GM18867 (cell line): ENCODE data around the gene VAMP8.
"Not testable (repeated sequence)": the region's sequence is repeated elsewhere in the genome, so short reads cannot be mapped to it uniquely, and the experiment has no call there.

ENCODE experiments used
- ATAC-seq: cut with Tn5 transposase; IDR thresholded peaks from one replicate; pipeline ENCODE4 v1.9.1; 2021; ENCODE audit warnings: mild to moderate bottlenecking, moderate library complexity; ENCODE audit not compliant: unreplicated experiment

The VAMP8 gene

GRCh38 chr2:85577386-85578242 is at the start of gene VAMP8:
TSS of gene VAMP8 (plus strand) at chr2:85577586. CDS start at chr2:85577647, 61 bp downstream.
- ATAC-seq = peak; percentile 79

DNA sequence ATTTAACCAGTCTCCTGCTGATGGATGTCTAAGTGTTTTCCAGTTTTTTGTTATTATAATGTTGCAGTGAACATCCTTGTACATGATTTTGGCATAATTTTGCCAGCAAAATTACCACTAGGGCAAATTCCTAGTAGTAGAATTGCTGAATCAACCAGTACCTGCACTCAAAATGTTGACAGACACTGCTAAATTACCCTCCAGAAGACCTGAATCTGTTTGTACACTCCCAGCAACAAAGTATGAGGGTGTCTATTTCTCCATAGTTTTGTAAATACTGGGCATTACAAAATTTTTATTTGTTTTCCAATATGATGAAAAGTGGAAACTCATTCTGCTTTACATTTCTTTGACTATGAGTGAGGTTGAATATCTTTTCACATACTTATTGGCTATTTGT is 49.6 kb upstream of the VAMP8 start:
- no peak for ATAC-seq

DNA sequence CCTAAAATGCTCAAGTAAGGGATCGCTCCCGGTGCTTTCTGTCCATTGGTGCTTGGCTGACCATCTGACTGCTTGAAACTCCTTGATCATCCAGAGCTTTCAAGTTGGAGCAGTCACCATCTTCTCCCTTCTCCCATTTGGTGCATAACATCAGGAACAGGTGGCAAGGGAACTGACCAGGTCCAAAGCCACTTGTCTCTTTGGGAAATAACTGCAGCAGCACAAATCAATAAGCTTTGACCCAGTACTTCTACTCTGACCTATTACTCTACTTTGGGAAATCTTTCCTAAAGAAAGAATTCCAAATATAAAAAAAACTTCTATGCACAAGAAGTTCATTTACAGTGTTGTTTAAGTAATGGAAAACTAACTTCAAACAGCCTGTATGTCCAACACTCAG is 49.0 kb upstream of the VAMP8 start:
- ATAC-seq = no peak

DNA sequence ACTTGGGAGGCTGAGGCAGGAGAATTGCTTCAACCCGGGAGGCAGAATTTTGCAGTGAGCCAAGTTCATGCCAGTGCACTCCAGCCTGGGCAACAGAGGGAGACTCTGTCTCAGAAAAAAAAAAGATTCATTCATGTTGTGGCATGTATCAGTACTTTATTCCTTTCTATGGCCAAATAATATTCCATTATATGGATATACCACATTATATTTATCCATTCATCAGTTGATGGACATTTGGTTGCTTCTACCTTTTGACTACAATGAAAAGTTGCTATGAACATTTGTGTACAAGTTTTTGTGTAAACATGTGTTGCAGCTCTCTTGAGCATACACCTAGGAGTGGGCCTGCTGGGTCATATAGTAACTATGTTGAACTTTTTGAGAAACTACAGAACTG is 47.6 kb upstream of the VAMP8 start:
- ATAC-seq = no peak

DNA sequence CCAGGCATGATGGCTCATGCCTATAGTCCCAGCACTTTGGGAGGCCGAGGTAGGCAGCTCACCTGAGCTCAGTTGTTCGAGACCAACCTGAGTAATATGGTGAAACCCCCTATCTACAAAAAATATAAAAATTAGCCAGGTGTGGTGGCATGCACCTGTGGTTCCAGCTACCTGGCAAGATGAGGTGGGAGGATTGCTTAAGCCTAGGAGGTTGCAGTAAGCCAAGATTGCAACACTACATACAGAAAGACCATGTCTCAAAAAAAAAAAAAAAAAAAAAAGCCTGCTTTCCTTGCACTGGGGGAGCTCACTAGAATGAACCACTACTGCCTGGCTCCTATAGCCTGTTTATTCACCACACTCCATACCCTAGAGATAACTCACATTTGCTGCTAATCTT is 45.8 kb upstream of the VAMP8 start:
- ATAC-seq = no peak

- no peak for ATAC-seq
These were observed 43.3 kb upstream of the VAMP8 start for GRCh38 chr2:85534099-85534498.

GRCh38 chr2:85534881-85535280 is 42.5 kb upstream of the VAMP8 start:
- no peak for ATAC-seq

- ATAC-seq = no peak
These were observed 40.9 kb upstream of the VAMP8 start for GRCh38 chr2:85536479-85536878.

DNA sequence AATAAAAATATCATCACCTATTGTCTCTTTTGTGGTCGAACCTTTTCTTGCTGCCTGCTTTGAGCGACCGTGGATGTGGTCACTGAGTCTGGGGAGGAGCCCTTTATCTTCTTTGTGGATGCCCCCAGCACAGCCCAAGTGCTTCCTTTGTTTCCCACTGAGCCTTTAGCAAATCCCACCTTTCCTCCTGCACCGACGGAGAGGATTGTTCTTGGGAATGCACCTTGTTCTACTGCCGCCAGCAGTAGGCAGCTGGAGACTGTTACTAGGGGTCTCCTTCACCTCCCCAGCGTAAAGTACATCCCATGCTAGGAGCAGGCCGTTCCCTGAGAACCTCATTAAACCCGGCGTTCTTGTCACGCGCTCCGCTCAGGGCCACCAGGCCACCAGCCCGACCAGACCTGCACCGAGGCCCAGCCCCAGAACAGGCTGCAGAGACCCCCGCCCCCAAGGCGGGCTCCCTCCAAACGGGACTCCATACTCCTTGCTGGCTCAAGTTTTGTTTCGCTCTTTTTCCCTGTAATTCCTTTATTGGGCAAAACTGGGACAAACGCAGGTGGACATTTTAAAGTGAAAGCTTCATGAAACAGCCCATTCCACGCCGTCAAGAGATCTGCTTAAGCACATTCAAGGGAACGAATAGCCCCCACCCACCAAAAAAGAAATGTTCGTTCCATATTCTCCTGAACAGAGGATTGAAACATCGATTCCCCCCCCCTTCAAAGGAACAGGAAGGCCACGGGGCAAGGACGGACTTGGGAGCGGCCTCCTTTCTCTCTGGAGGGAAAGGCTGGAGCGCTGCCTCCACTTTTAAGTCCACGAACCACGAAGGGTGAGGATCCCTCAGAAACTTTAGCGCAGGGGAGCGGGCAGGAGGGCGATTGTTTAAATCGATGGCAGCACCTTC is 39.5 kb upstream of the VAMP8 start:
- ATAC-seq = no peak

DNA sequence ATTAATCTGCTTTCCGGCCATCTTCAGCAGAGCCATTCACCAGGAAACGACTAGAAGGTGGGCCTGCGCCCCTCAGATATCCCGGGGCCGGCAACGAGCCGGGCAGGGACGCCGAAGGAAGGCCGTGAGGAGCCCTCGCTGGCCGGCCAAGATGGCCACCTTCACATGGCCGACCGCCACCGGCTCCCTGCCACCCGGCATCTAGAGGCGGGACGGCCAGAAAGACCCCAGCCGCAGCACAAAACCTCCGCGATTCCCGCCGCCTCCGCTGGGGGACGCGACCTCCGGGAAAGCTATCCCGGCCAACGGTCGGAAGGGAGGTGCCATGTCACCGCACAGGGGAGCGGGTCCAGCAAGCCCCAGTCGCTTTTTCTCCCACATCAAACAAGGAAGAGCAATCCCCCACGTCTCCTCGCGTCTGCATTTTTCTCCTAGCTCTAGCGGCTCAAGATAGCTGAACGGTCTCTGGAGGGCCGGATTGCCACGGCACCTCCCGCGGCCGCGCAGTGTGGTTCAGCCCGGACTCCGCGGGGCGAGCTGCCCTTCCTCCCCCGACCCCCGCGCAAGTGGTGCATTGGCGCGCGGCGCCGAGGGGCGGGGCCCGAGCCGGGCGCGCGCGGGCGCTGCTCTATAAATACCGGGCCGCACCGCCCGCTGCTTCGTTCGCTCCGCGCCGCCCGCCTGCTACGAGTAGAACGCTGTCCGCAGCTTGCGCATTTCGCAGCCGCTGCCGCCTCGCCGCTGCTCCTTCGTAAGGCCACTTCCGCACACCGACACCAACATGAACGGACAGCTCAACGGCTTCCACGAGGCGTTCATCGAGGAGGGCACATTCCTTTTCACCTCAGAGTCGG is 38.7 kb upstream of the VAMP8 start, which contains the start of gene MAT2A:
MAT2A (plus strand) TSS at position 662 of the 854 bp plus-strand sequence; CDS start at position 782, 120 bp downstream.
- peak; percentile 75 for ATAC-seq

DNA sequence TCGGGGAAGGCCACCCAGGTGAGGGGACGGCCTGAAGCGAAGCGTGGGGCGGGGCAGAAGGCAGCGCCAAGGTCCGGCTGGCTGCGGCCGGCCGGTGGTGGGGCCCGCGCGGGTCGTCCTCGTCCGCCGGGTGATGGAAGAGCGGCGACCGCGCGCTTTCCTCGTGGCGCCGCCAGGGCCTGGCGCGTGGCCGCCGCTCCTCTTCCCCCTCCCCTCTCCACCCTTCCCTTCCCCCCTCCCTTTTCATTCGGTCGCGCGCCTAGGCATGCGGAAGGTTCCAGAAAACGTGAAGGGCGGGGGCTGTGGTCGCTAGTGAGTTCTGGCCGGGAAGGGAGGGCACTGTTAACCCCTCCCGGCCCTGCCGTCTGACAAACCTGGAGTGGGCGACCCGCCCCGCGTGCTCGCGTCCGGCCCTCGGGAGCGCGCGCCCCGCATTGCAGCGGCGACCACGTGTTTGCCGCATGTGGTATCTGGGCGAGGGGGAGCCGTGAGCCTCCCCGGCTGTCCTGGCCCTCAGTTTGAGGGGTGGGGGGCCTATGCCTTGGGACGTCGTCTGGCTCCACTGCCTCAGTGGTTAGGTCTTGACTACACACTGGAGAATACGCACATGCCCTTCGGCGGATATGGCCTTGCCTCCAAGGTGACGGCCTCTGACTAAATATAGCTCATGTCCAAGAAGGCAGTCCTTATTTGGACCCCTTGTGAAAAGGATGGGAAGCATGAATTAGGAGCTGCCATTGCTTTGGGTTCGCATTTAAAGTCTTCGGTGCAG is 37.8 kb upstream of the VAMP8 start:
- peak; percentile 35 for ATAC-seq

DNA sequence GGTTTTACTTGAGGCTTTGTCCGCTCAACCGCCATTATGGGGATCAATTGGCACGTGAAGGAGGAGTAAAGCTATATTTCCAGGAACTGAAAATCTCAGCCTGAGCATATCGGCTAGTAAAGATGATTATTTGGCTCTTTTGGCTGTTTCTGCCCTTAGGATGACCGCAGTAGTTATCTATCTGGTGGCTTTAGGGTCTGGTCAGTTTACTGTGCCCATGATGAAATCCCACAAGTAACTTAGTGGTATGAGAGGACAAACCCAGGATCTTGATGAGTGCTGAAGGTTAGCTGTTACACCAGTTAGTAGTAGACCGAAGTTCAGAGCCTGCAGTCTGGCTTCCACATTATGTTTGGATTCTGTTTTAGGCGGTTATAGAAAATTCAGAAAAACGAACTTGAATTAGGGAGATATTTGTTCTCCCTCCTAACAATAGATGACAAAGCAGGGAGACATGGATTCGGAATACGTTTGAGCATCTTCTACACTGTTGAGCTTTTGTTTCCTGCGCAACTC is 37.2 kb upstream of the VAMP8 start:
- ATAC-seq = no peak

GRCh38 chr2:85541262-85541661 is 36.1 kb upstream of the VAMP8 start:
- no peak for ATAC-seq

- no peak for ATAC-seq
These were observed 35.5 kb upstream of the VAMP8 start for GRCh38 chr2:85541753-85542457.

DNA sequence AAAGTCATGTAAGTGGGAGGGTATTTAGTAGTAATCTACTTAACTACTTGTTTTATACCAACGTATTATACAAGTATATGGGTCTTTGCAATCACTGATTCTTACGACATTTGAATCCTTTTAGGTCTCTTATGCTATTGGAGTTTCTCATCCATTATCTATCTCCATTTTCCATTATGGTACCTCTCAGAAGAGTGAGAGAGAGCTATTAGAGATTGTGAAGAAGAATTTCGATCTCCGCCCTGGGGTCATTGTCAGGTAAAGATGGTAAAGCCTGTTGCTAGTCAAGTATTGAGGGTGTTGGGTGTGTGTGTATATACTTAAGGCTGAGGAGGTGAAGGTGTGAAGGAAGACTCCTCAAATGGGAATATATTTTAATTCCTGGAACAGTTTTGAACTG is 34.6 kb upstream of the VAMP8 start:
- ATAC-seq = no peak

DNA sequence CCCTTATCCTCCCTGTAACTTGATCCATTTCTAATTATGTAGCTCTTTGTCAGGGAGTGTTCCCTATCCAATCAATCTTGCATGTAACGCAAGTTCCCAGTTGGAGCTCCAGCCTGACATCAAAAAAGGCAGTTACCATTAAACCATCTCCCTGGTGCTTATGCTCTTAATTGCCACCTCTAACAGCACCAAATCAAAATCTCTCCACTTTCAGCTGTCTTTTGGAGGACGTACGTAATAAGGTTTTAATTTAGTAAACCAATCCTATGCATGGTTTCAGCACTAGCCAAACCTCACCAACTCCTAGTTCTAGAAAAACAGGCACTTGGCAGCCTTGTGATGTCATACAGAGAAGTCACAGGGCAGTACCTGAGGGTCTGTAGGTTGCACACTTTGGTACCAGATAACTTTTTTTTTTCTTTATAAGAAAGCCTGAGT is 33.1 kb upstream of the VAMP8 start:
- not testable (repeated sequence) for ATAC-seq

GRCh38 chr2:85544915-85545779 is 32.2 kb upstream of the VAMP8 start:
- ATAC-seq = not testable (repeated sequence)

DNA sequence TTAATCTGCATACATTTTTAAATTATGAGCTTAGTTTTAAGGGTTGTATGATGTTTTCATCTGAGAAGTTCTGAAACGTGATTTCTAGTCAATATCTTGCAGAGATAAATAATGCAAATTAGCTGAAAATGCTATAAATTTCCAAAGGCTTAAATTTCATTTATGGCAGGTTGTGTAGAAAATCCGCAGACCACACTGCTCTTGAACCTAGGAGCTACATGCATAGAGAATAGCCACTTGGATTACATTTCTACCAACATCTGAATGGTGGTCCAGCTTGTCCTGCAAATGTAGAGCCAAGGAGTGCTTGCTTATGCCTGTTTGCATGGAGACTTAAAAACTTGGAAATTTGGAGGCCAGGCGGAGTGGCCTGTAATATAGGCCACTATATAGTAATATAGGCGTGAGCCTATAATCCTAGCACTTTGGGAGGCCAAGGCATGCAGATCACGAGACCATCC is 31.6 kb upstream of the VAMP8 start:
- no peak for ATAC-seq
